Fibroblast of the aortic adventitia (primary cell): ENCODE measurements around the gene B4GALNT1. TPM values are rescaled to one million over a fixed set of nuclear protein-coding genes. Genes with fewer than 3 reads are reported as not detected.

ENCODE experiments used
- DNase-seq: peaks from one replicate; pipeline ENCODE4 v3.0.0-alpha.2; 2010; ENCODE audit warnings: low read depth
- H3K4me3 ChIP-seq: 2 replicates; pipeline ENCODE4 v1.5.1; 2011; ENCODE audit warnings: low read depth, mild to moderate bottlenecking, control low read depth, low read length, moderate library complexity
- CTCF ChIP-seq: IDR thresholded peaks from 2 replicates; pipeline ENCODE4 v1.5.1; 2011; ENCODE audit warnings: mild to moderate bottlenecking, low read length, control low read depth, inconsistent platforms; ENCODE audit not compliant: insufficient read depth
- total RNA-seq: library from RNA; depleted of rRNA; stranded (reverse); fragments of >200 nt; gene quantifications from 2 replicates; pipeline ENCODE4 v1.2.3, GENCODE V29; 2012; ENCODE audit warnings: low replicate concordance

Gene B4GALNT1
- total RNA-seq, 1 donor, result 6.9 TPM

- no peak overlapping the region for H3K4me3 ChIP-seq
- no peak for TF ChIP-seq CTCF
- no peak for DNase-seq
These were observed 6.7 kb downstream of the B4GALNT1 start for GRCh38 chr12:57626111-57626920.

- H3K4me3 ChIP-seq, result no peak overlapping the region
- no peak for TF ChIP-seq CTCF
These were observed 7.6 kb downstream of the B4GALNT1 start for GRCh38 chr12:57625261-57626032.

GRCh38 chr12:57624441-57625220 lies 8.4 kb downstream of the B4GALNT1 start:
- TF ChIP-seq CTCF, result no peak
- no peak for DNase-seq
- no peak overlapping the region for H3K4me3 ChIP-seq

More at GRCh38 chr12:57625261-57626032, 7.6 kb downstream of the B4GALNT1 start:
- no peak for DNase-seq

- TF ChIP-seq CTCF, result no peak
- H3K4me3 ChIP-seq, result no peak overlapping the region
- no peak for DNase-seq
These were observed 9.1 kb downstream of the B4GALNT1 start for GRCh38 chr12:57623811-57624390.

GRCh38 chr12:57623385-57623784 lies 9.6 kb downstream of the B4GALNT1 start:
- TF ChIP-seq CTCF, result no peak
- DNase-seq, result no peak
- H3K4me3 ChIP-seq, result no peak overlapping the region

- no peak overlapping the region for H3K4me3 ChIP-seq
- no peak for DNase-seq
- no peak for TF ChIP-seq CTCF
These were observed 10.4 kb downstream of the B4GALNT1 start for GRCh38 chr12:57622293-57623245.
